K562 (cell line): ENCODE data around the gene FASTK. TPM values are rescaled to one million over a fixed set of nuclear protein-coding genes. Genes with fewer than 3 reads are reported as not detected.

ENCODE experiments used
- CBX5 ChIP-seq: IDR thresholded peaks from 2 replicates; pipeline ENCODE4 v1.6.1; 2014; ENCODE audit warnings: low read depth, borderline replicate concordance
- EP400 ChIP-seq: fragments of 450-650 bp; IDR thresholded peaks from 2 replicates; pipeline ENCODE4 v1.6.1; 2017; ENCODE audit warnings: antibody characterized with exemption, mild to moderate bottlenecking, moderate library complexity
- GABPB2 ChIP-seq: fragments of 250-450 bp; sonication (Bioruptor Pico); conservative IDR thresholded peaks from 2 replicates; pipeline ENCODE4 v1.5.1; 2021; ENCODE audit warnings: mild to moderate bottlenecking
- HDAC6 ChIP-seq: IDR thresholded peaks from 2 replicates; pipeline ENCODE4 v1.6.1; 2012; ENCODE audit warnings: low read depth, mild to moderate bottlenecking, control low read depth, inconsistent platforms, low read length, moderate library complexity
- HIVEP1 ChIP-seq: fragments of 250-450 bp; sonication (Bioruptor Pico); IDR thresholded peaks from 2 replicates; pipeline ENCODE4 v1.4.0; 2020; ENCODE audit warnings: mild to moderate bottlenecking
- HLTF ChIP-seq: fragments of 450-650 bp; IDR thresholded peaks from 2 replicates; pipeline ENCODE4 v1.6.1; 2016
- HNRNPH1 ChIP-seq: fragments of 200-400 bp; formaldehyde crosslinking; optimal IDR thresholded peaks from 2 replicates; pipeline ENCODE3; 2017; ENCODE audit warnings: low read depth, mild to moderate bottlenecking, low read length, moderate library complexity
- KLF13 ChIP-seq: fragments of 450-650 bp; IDR thresholded peaks from 2 replicates; pipeline ENCODE4 v1.6.1; 2016; ENCODE audit warnings: missing genetic modification characterization, low read depth, mild to moderate bottlenecking, missing compliant biosample characterization, moderate library complexity, borderline replicate concordance
- MAFG ChIP-seq: fragments of 450-650 bp; conservative IDR thresholded peaks from 2 replicates; pipeline ENCODE4 v1.6.1; 2016; ENCODE audit warnings: missing genetic modification characterization, missing compliant biosample characterization
- NR2C1 ChIP-seq, 2 experiments: fragments of 450-650 bp; IDR thresholded peaks; 2 replicates each; pipeline ENCODE4 v1.6.1; 2017; ENCODE audit warnings: mild to moderate bottlenecking in 2 of 2, antibody characterized with exemption in 1 of 2, inconsistent platforms in 1 of 2, missing compliant biosample characterization in 1 of 2, missing genetic modification characterization in 1 of 2
- NR2F6 ChIP-seq: fragments of 450-650 bp; formaldehyde crosslinking; IDR thresholded peaks from 2 replicates; pipeline ENCODE4 v1.4.0; 2020; ENCODE audit warnings: mild to moderate bottlenecking
- POLR2A ChIP-seq: fragments of 450-650 bp; conservative IDR thresholded peaks from 2 replicates; pipeline ENCODE4 v1.6.1; 2016
- POLR2AphosphoS2 ChIP-seq: IDR thresholded peaks from 2 replicates; pipeline ENCODE4 v1.6.1; 2012; ENCODE audit warnings: low read length, improper control_type of control experiment
- TEAD4 ChIP-seq, 2 experiments: sonication (generic) in 1 of 2; formaldehyde crosslinking in 1 of 2; IDR thresholded peaks; 2 replicates each; pipeline versions ENCODE4 v1.6.1 to v1.8.0; 2012 to 2022; ENCODE audit warnings: borderline replicate concordance in 1 of 2, inconsistent platforms in 1 of 2, low read length in 1 of 2, mild to moderate bottlenecking in 1 of 2, missing genetic modification reagents in 1 of 2
- ZKSCAN1 ChIP-seq: fragments of 150-350 bp; IDR thresholded peaks from 2 replicates; pipeline ENCODE4 v1.6.1; 2016; ENCODE audit warnings: low read depth, low read length
- ZNF263 ChIP-seq: sonication (generic); formaldehyde crosslinking; IDR thresholded peaks from 2 replicates; pipeline ENCODE4 v1.8.0; 2022; ENCODE audit warnings: mild to moderate bottlenecking, missing genetic modification reagents, borderline replicate concordance
- ZNF57 ChIP-seq: fragments of 450-650 bp; formaldehyde crosslinking; IDR thresholded peaks from 2 replicates; pipeline ENCODE4 v1.4.0; 2020; ENCODE audit warnings: mild to moderate bottlenecking, moderate library complexity
- polyA plus RNA-seq, 8 experiments: library from polyadenylated mRNA; depleted of rRNA in 4 of 8; stranded (reverse) in 5 of 8; unstranded in 3 of 8; fragments of >200 nt; fragmentation: Nextera tagmentation in 2 of 8; fragmentation: Illumina TruSeq in 1 of 8; extraction: Ambion mirVana in 2 of 8; extraction: Trizol in 1 of 8; gene quantifications; 2 replicates each; pipeline versions ENCODE4 v1.2.1 to v1.2.3, GENCODE V29; 2011 to 2014; ENCODE audit warnings: inconsistent platforms in 1 of 8, missing spikeins in 1 of 8
- total RNA-seq, 7 experiments: library from RNA; depleted of rRNA in 6 of 7; stranded (reverse); fragments of >200 nt in 6 of 7; fragmentation: Illumina TruSeq in 2 of 7; extraction: Trizol in 2 of 7; gene quantifications; 2 replicates each; pipeline versions ENCODE4 v1.2.1 to v1.2.3, GENCODE V29; 2011 to 2021; ENCODE audit warnings: low replicate concordance in 1 of 7
- TF ChIP-seq, protein P1 (sequence below): fragments of 250-450 bp; sonication (Bioruptor Pico); IDR thresholded peaks from 2 replicates; pipeline ENCODE4 v1.9.0; 2021; ENCODE audit warnings: mild to moderate bottlenecking, inconsistent platforms
- TF ChIP-seq, protein P2 (sequence below): fragments of 250-450 bp; sonication (Bioruptor Pico); IDR thresholded peaks from 2 replicates; pipeline ENCODE4 v1.4.0; 2020; ENCODE audit warnings: mild to moderate bottlenecking
- TF ChIP-seq, protein P3 (sequence below): fragments of 250-450 bp; sonication (Bioruptor Pico); IDR thresholded peaks from 2 replicates; pipeline ENCODE4 v1.8.0; 2022; ENCODE audit warnings: moderate library complexity, mild to moderate bottlenecking, inconsistent platforms
- TF ChIP-seq, protein P4 (sequence below): fragments of 450-650 bp; formaldehyde crosslinking; IDR thresholded peaks from 2 replicates; pipeline ENCODE4 v1.4.0; 2020; ENCODE audit warnings: mild to moderate bottlenecking, mixed read lengths

FASTK gene
- total and polyA plus RNA-seq, 9 of the 15 experiments (the other 6 are each of a cell fraction or from before 2014, with no cell fraction given) = 0.51 to 150 (median 48.2) TPM

DNA sequence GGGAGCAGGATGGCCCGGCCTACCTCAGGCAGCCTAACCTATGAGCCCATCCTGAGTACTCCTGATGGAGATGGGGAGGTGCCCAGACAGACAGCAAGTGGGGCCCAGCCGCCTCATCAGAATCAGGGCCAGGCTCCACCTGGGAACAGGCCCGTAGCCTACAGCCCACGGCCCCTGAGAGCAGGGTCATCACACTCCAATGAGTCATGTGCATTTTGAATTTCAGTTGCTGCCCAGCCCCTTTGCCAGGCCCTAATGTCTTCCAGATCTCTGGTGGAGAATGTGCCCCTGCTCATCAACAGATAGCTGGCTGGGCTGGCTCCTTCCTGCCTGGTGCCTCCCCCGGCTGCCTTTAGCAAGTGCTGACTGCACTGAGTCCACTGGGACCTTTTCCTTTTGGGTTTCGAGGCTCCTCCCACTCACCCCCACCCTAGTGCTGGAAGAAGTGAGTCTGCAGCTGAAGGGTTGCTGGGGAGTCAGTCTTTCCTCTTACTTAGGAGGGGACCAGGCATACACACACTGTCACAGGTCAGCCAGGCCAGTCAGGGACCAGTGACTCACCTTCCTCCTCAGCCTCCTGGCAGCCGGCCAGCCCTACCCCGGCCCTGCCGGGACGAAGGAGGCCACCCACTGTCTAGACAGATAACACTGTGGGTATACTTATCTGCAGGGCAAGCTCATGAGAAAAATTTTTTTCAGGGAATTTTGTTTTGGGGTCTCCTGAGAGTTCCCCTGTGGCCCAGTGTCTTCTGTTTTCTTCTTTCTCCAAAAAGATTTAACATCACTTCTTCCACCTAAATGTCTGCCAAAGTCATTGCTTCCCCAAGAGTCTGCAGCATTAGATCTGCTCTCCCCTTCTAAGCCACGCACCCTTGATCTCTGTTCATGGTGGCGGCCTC is 41.4 kb downstream of the FASTK start (continued):
- peak; percentile 92 for TF ChIP-seq TEAD4 (IDR thresholded peaks at IDR 0.05; ENCODE audit: low read length)
- no peak for TF ChIP-seq TEAD4 (CRISPR knock-in tag; IDR thresholded peaks at IDR 0.05; ENCODE audit: borderline replicate concordance)
- TF ChIP-seq ZKSCAN1 = no peak
- TF ChIP-seq HLTF = no peak
- 0 out of 2 replicates have a peak, but pooled peaks have one; percentile 33 for TF ChIP-seq NR2F6 (CRISPR knock-in tag)
- TF ChIP-seq HDAC6 = no peak
- TF ChIP-seq EP400 = no peak
- no peak for TF ChIP-seq HIVEP1
- no peak; the same call in 1 of the 2 replicates for TF ChIP-seq ZNF263 (CRISPR knock-in tag)
- TF ChIP-seq, protein P1, sequence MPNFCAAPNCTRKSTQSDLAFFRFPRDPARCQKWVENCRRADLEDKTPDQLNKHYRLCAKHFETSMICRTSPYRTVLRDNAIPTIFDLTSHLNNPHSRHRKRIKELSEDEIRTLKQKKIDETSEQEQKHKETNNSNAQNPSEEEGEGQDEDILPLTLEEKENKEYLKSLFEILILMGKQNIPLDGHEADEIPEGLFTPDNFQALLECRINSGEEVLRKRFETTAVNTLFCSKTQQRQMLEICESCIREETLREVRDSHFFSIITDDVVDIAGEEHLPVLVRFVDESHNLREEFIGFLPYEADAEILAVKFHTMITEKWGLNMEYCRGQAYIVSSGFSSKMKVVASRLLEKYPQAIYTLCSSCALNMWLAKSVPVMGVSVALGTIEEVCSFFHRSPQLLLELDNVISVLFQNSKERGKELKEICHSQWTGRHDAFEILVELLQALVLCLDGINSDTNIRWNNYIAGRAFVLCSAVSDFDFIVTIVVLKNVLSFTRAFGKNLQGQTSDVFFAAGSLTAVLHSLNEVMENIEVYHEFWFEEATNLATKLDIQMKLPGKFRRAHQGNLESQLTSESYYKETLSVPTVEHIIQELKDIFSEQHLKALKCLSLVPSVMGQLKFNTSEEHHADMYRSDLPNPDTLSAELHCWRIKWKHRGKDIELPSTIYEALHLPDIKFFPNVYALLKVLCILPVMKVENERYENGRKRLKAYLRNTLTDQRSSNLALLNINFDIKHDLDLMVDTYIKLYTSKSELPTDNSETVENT = peak; percentile 63
- TF ChIP-seq POLR2AphosphoS2 = peak; percentile 54; the same call in 1 of the 2 replicates
- TF ChIP-seq ZNF57 (CRISPR knock-in tag) = no peak
- TF ChIP-seq CBX5 = no peak
- TF ChIP-seq KLF13 (tag) = no peak
- no peak for TF ChIP-seq HNRNPH1
- TF ChIP-seq GABPB2 (CRISPR knock-in tag) = no peak
- TF ChIP-seq, protein P2, sequence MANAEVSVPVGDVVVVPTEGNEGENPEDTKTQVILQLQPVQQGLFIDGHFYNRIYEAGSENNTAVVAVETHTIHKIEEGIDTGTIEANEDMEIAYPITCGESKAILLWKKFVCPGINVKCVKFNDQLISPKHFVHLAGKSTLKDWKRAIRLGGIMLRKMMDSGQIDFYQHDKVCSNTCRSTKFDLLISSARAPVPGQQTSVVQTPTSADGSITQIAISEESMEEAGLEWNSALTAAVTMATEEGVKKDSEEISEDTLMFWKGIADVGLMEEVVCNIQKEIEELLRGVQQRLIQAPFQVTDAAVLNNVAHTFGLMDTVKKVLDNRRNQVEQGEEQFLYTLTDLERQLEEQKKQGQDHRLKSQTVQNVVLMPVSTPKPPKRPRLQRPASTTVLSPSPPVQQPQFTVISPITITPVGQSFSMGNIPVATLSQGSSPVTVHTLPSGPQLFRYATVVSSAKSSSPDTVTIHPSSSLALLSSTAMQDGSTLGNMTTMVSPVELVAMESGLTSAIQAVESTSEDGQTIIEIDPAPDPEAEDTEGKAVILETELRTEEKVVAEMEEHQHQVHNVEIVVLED (CRISPR knock-in tag) = no peak
- TF ChIP-seq, protein P3, sequence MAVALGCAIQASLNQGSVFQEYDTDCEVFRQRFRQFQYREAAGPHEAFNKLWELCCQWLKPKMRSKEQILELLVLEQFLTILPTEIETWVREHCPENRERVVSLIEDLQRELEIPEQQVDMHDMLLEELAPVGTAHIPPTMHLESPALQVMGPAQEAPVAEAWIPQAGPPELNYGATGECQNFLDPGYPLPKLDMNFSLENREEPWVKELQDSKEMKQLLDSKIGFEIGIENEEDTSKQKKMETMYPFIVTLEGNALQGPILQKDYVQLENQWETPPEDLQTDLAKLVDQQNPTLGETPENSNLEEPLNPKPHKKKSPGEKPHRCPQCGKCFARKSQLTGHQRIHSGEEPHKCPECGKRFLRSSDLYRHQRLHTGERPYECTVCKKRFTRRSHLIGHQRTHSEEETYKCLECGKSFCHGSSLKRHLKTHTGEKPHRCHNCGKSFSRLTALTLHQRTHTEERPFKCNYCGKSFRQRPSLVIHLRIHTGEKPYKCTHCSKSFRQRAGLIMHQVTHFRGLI (CRISPR knock-in tag) = no peak
- TF ChIP-seq NR2C1 (IDR thresholded peaks at IDR 0.05) = no peak
- TF ChIP-seq NR2C1 (tag; IDR thresholded peaks at IDR 0.05) = peak; percentile 39; the same call in 1 of the 2 replicates
- TF ChIP-seq POLR2A = peak; percentile 56; the same call in 1 of the 2 replicates
- TF ChIP-seq, protein P4, sequence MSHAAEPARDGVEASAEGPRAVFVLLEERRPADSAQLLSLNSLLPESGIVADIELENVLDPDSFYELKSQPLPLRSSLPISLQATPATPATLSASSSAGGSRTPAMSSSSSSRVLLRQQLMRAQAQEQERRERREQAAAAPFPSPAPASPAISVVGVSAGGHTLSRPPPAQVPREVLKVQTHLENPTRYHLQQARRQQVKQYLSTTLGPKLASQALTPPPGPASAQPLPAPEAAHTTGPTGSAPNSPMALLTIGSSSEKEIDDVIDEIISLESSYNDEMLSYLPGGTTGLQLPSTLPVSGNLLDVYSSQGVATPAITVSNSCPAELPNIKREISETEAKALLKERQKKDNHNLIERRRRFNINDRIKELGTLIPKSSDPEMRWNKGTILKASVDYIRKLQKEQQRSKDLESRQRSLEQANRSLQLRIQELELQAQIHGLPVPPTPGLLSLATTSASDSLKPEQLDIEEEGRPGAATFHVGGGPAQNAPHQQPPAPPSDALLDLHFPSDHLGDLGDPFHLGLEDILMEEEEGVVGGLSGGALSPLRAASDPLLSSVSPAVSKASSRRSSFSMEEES (CRISPR knock-in tag) = 0 out of 2 replicates have a peak, but pooled peaks have one; percentile 3
- peak; percentile 3 for TF ChIP-seq MAFG
